ENCODE measurements around the gene VMP1.
"Not testable (repeated sequence)": the region's sequence is repeated elsewhere in the genome, so short reads cannot be mapped to it uniquely, and the experiment has no call there.

VMP1 gene

DNA sequence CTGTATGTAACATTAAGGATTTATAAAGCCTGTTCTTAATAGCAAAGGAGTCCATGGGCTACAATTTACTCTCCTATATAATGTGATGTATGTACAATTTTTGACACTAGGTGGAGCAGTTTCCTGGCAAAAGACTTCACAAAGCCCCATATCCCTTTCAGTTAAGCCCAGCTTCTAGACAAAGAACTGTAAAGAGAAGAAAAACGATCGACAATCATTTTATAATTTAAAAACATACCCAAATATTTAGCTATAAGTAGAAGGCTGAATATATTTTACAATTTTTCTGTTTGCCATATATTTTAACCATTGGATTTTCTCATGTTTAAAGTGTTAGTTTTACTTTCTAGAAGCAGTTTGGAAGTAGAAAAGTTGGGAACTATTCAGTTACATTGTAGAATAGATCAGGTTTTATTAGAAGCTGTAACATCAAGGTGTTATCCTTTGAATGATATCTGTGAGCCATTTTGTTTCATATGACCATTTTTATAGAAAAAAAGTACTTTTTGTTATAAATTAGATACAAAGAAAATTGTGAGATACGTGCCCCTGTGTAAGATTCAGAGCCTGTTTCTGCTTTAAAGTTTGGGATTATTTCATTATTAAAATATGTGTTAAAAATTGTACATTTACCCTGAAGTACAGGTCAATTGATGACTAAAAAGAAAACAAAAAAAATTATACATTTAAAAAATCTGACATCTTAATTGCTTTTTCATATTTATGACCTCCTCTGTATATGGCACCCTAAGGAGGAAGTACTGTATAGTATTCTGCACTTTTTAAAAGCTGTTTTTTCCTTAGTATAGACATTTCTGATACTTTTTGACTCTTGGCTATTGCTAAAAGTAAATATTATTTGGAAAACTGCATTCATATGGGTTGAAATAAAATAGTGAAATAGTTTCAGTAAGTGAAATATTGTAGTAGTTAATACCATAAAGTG is 46.3 kb downstream of the VMP1 start:
- DNase-seq (ENCODE audit: low read depth, low spot score), result peak; percentile 95
- in situ Hi-C loops (cut with HindIII; ENCODE audit: low sequenced_read_pairs), result no loop called here
- H3K4me3 ChIP-seq (ENCODE audit: low read depth, low read length), result no peak overlapping the region
- TF ChIP-seq, protein P1, sequence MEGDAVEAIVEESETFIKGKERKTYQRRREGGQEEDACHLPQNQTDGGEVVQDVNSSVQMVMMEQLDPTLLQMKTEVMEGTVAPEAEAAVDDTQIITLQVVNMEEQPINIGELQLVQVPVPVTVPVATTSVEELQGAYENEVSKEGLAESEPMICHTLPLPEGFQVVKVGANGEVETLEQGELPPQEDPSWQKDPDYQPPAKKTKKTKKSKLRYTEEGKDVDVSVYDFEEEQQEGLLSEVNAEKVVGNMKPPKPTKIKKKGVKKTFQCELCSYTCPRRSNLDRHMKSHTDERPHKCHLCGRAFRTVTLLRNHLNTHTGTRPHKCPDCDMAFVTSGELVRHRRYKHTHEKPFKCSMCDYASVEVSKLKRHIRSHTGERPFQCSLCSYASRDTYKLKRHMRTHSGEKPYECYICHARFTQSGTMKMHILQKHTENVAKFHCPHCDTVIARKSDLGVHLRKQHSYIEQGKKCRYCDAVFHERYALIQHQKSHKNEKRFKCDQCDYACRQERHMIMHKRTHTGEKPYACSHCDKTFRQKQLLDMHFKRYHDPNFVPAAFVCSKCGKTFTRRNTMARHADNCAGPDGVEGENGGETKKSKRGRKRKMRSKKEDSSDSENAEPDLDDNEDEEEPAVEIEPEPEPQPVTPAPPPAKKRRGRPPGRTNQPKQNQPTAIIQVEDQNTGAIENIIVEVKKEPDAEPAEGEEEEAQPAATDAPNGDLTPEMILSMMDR (IDR thresholded peaks at IDR 0.05; ENCODE audit: low read depth, low read length), result peak; percentile 56

DNA sequence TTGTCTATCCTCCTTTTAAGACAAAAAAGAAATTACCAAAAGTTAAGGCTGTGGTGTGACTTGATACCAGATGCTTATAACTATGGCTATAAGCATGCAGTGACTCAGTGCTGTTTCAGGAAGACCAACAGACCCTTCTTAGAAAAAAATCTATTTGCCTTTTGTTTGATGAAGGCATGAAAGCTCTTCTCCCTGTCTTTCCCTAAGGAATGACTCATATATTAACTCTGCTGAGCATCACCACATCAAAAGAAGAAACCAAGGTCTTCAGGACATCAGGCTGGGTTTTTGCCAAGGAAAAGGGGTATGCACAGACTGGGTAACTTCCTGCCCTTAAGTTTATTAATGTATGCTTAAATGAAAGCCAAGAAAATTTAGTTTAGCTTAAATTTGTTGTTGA is 47.1 kb downstream of the VMP1 start:
- TF ChIP-seq, protein P1 (IDR thresholded peaks at IDR 0.05; ENCODE audit: low read depth, low read length), result no peak
- peak; percentile 99 for DNase-seq (ENCODE audit: low read depth, low spot score)
- in situ Hi-C loops (cut with HindIII; ENCODE audit: low sequenced_read_pairs), result no loop called here
- no peak overlapping the region for H3K4me3 ChIP-seq (ENCODE audit: low read depth, low read length)

DNA sequence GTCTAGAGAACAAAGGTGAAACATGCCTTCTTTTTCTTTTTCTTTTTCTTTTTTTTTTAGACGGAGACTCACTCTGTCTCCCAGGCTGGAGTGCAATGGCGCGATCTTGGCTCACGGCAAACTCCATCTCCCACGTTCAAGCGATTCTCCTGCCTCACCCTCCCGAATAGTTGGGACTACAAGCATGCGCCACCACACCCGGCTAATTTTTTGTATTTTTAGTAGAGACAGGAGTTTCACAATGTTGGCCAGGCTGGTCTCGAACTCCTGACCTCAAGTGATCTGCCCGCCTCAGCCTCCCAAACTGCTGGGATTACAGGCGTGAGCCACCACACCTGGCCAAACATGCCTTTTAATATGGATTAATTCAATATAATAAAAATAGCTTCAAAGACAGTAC is 47.6 kb downstream of the VMP1 start:
- DNase-seq (ENCODE audit: low read depth, low spot score); in situ Hi-C loops (cut with HindIII; ENCODE audit: low sequenced_read_pairs); H3K4me3 ChIP-seq (ENCODE audit: low read depth, low read length): not testable (repeated sequence)

DNA sequence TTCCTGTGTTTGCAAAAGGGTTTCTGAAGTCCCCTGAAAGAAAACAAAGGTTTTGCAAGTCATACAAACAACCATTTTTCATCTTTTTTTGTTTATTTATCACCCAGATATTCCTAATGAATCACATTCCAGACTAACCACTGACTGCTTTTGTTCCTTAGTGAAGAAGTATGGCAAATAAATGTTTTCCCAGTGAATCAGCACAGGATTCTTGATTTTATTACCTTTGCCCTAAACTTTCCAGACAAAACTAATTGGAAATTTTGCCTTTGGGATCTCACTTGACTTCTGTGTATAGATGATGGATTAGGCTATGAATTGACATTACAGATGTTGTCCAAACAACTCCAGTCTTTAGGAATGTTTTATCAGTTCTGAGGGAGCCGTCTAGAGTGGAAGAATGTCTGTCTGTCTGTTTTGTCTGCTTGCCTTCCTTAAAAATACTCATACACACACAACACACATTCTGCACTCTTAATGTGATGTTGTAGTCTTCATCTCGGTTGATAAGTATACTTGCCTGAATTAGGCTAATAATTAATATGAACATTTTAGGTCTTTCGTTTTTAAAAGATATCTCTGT is 48.9 kb downstream of the VMP1 start:
- in situ Hi-C loops (cut with HindIII; ENCODE audit: low sequenced_read_pairs), result no loop called here
- TF ChIP-seq, protein P1 (IDR thresholded peaks at IDR 0.05; ENCODE audit: low read depth, low read length), result no peak
- DNase-seq (ENCODE audit: low read depth, low spot score), result peak; percentile 87
- H3K4me3 ChIP-seq (ENCODE audit: low read depth, low read length), result no peak overlapping the region

DNA sequence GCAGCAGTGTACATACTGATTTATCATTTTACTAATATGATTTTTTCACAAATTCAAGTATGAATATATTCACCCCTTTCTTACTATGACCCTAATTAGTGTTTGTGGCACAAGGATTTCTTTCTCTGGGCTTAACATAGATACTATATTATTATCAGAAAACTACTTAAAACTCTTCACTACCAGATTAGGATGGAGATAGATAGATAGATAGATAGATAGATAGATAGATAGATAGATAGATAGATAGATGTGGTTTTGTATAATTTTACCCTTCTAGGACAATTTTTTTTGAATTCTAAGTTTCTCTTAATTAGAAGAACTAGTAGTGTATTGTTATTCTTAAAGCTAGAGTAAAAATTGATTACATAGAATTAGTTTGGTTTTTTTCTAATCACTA is 49.6 kb downstream of the VMP1 start:
- TF ChIP-seq, protein P1 (IDR thresholded peaks at IDR 0.05; ENCODE audit: low read depth, low read length), result no peak
- peak; percentile 20 for DNase-seq (ENCODE audit: low read depth, low spot score)
- in situ Hi-C loops (cut with HindIII; ENCODE audit: low sequenced_read_pairs), result no loop called here
- no peak overlapping the region for H3K4me3 ChIP-seq (ENCODE audit: low read depth, low read length)

DNA sequence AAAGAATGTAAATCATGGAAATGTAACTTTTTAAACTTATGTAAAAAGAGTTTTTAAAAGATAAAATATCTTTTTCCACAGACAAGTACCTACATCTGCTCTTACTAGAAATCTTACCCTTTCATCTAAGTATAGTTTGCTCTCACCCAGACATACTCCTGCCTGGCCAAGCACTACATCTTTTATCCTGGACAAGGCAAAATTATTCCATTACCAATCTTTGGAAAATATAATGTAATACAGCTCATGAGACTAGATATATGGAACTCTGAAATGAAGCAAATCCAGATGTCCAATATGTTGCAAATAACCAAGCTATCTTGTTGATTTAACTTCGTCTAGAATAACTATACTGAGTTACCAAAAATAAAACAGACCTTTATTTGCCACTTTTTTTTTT is 50.0 kb downstream of the VMP1 start:
- DNase-seq (ENCODE audit: low read depth, low spot score), result peak; percentile 19
- in situ Hi-C loops (cut with HindIII; ENCODE audit: low sequenced_read_pairs), result no loop called here

More for the DNA sequence above, 50.0 kb downstream of the VMP1 start:
- TF ChIP-seq, protein P1 (IDR thresholded peaks at IDR 0.05; ENCODE audit: low read depth, low read length), result no peak
- no peak overlapping the region for H3K4me3 ChIP-seq (ENCODE audit: low read depth, low read length)

Data from astrocyte of the spinal cord (primary cell).